Lower leg skin (tissue), 3 donors: ENCODE results near the gene LAMB4.

ENCODE experiments used
- POLR2A ChIP-seq, 2 donors: fragments of 450-650 bp; IDR thresholded peaks; one replicate each; pipeline ENCODE4 v1.6.1; 2016 to 2017; ENCODE audit warnings: antibody characterized with exemption in 2 of 2, mild to moderate bottlenecking in 1 of 2, moderate library complexity in 1 of 2
- TF ChIP-seq, protein P1 (sequence below), 3 donors: fragments of 450-650 bp; IDR thresholded peaks; one replicate each; pipeline ENCODE4 v1.5.1; 2016; ENCODE audit warnings: antibody characterized with exemption in 3 of 3, mild to moderate bottlenecking in 3 of 3, moderate library complexity in 2 of 3

DNA sequence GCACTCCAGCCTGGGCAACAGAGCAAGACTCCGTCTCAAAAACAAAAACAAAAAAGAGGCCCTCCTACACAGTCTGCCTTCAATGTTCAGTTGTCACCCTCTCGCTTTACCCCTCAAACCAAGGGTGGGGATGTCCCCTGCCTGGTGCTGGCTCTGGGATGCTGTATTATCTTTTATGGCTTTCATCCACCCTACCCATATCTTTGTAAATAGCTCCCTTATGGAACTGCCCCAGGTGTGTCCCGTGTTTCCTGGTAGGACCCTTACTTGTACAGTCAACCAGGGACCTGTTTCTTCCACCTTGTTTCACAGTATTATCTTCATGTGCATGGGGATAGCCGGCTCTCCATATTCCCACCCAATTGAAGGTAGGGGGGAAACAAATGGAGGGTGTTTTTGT, 111.5 kb downstream of the LAMB4 start:
- TF ChIP-seq, protein P1, sequence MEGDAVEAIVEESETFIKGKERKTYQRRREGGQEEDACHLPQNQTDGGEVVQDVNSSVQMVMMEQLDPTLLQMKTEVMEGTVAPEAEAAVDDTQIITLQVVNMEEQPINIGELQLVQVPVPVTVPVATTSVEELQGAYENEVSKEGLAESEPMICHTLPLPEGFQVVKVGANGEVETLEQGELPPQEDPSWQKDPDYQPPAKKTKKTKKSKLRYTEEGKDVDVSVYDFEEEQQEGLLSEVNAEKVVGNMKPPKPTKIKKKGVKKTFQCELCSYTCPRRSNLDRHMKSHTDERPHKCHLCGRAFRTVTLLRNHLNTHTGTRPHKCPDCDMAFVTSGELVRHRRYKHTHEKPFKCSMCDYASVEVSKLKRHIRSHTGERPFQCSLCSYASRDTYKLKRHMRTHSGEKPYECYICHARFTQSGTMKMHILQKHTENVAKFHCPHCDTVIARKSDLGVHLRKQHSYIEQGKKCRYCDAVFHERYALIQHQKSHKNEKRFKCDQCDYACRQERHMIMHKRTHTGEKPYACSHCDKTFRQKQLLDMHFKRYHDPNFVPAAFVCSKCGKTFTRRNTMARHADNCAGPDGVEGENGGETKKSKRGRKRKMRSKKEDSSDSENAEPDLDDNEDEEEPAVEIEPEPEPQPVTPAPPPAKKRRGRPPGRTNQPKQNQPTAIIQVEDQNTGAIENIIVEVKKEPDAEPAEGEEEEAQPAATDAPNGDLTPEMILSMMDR (IDR thresholded peaks at IDR 0.05): no peak
- no peak for TF ChIP-seq POLR2A (IDR thresholded peaks at IDR 0.05)
